HCT116 (cell line): ENCODE measurements around the gene TWIST1. TPM values are rescaled to one million over a fixed set of nuclear protein-coding genes. Genes with fewer than 3 reads are reported as not detected.

ENCODE experiments used
- ATAC-seq: fragments of 200-7000 bp; cut with Tn5 transposase; 2 replicates; pipeline ENCODE4 v1.9.1; 2020; ENCODE audit warnings: mild to moderate bottlenecking, moderate library complexity
- BruUV-seq: library from RNA; stranded (reverse); fragments of 400-500 nt; replicated peaks from 2 replicates; lab custom pipeline; 2021; lab: Mats Ljungman, UMichigan
- CTCF ChIA-PET: fragments of 300-600 bp; sonication (Branson Sonifier 250); formaldehyde crosslinking; loops from one replicate; lab custom pipeline; 2021; ENCODE audit warnings: antibody characterized with exemption; lab: Charles Lee
- POLR2A ChIA-PET: fragments of 300-600, 350-600 bp; sonication (Branson Sonifier 250); formaldehyde crosslinking; loops from one replicate; lab custom pipeline; 2021; ENCODE audit warnings: antibody characterized with exemption; lab: Charles Lee
- RAD21 ChIA-PET, 2 experiments: fragments of 300-600 bp; sonication (Branson Sonifier 250); formaldehyde crosslinking; loops; one replicate each; lab custom pipeline; 2023; ENCODE audit warnings: low total read pairs in 2 of 2; ENCODE audit not compliant: uncharacterized antibody in 2 of 2, unreplicated experiment in 2 of 2, low non-redundant PET in 1 of 2; lab: Charles Lee
- DNase-seq: peaks from one replicate; pipeline ENCODE4 v3.0.0-alpha.2; 2010; ENCODE audit warnings: low read depth, low spot score
- H2AFZ ChIP-seq: fragments of 200-600 bp; shearing (Covaris generic), sonication (generic); 2 replicates; pipeline ENCODE4 v1.6.1; 2017; ENCODE audit warnings: low read depth, mixed run types, mixed read lengths, antibody characterized with exemption, low read length; ENCODE audit not compliant: poor library complexity, severe bottlenecking
- H3K27ac ChIP-seq: 2 replicates; pipeline ENCODE4 v1.5.1; 2012; ENCODE audit warnings: low read depth, low read length
- H3K27me3 ChIP-seq: fragments of 200-600 bp; sonication (generic); 2 replicates; pipeline ENCODE4 v1.6.1; 2016; ENCODE audit warnings: mixed run types, low read length, mixed read lengths; ENCODE audit not compliant: insufficient read depth
- H3K36me3 ChIP-seq, 2 experiments: fragments of 200-500 bp in 1 of 2; fragments of 200-600 bp in 1 of 2; sonication (Bioruptor generic) in 1 of 2; sonication (generic) in 1 of 2; 2 replicates each; pipeline versions ENCODE4 v1.5.1 to v1.6.1; 2014 to 2016; ENCODE audit warnings: low read length in 2 of 2, inconsistent platforms in 1 of 2, mixed read lengths in 1 of 2, mixed run types in 1 of 2; ENCODE audit not compliant: insufficient read depth in 2 of 2, control insufficient read depth in 1 of 2
- H3K4me1 ChIP-seq, 2 experiments: fragments of 200-600 bp in 1 of 2; sonication (generic) in 1 of 2; 2 replicates each; pipeline versions ENCODE4 v1.5.1 to v1.6.1; 2012 to 2017; ENCODE audit warnings: low read length in 2 of 2, inconsistent platforms in 1 of 2, mild to moderate bottlenecking in 1 of 2, mixed read lengths in 1 of 2, mixed run types in 1 of 2, moderate library complexity in 1 of 2; ENCODE audit not compliant: insufficient read depth in 2 of 2, control insufficient read depth in 1 of 2
- H3K4me2 ChIP-seq: fragments of 200-600 bp; sonication (generic); 2 replicates; pipeline ENCODE4 v1.6.1; 2017; ENCODE audit warnings: mixed run types, low read length, mixed read lengths
- H3K4me3 ChIP-seq, 2 experiments: fragments of 200-600 bp in 1 of 2; sonication (generic) in 1 of 2; replicated peaks in 1 of 2; 2 replicates each; pipeline ENCODE4 v1.5.1; 2011 to 2016; ENCODE audit warnings: low read length in 2 of 2, control low read depth in 1 of 2, low read depth in 1 of 2, mild to moderate bottlenecking in 1 of 2, mixed read lengths in 1 of 2, mixed run types in 1 of 2
- H3K79me2 ChIP-seq: fragments of 200-600 bp; sonication (generic); 2 replicates; pipeline ENCODE4 v1.6.1; 2017; ENCODE audit warnings: mild to moderate bottlenecking, mixed run types, low read length, moderate library complexity, mixed read lengths; ENCODE audit not compliant: insufficient read depth
- H3K9ac ChIP-seq: fragments of 200-600 bp; sonication (generic); 2 replicates; pipeline ENCODE4 v1.6.1; 2016; ENCODE audit warnings: low read length, mixed read lengths
- H3K9me2 ChIP-seq: fragments of 200-600 bp; sonication (generic), shearing (Covaris generic); 2 replicates; pipeline ENCODE4 v1.6.1; 2017; ENCODE audit warnings: mixed run types, mild to moderate bottlenecking, moderate library complexity; ENCODE audit not compliant: insufficient read depth
- H3K9me3 ChIP-seq, 2 experiments: fragments of 200-500 bp in 1 of 2; fragments of 200-600 bp in 1 of 2; sonication (Bioruptor generic) in 1 of 2; sonication (generic) in 1 of 2; 2 replicates each; pipeline ENCODE4 v1.6.1; 2014 to 2017; ENCODE audit warnings: low read length in 2 of 2, mixed read lengths in 2 of 2, inconsistent platforms in 1 of 2, low read depth in 1 of 2, mild to moderate bottlenecking in 1 of 2, mixed run types in 1 of 2, moderate library complexity in 1 of 2; ENCODE audit not compliant: control insufficient read depth in 1 of 2, insufficient read depth in 1 of 2
- H4K20me1 ChIP-seq: fragments of 200-600 bp; sonication (generic), shearing (Covaris generic); 2 replicates; pipeline ENCODE4 v1.6.1; 2017; ENCODE audit warnings: mixed run types, mild to moderate bottlenecking, moderate library complexity; ENCODE audit not compliant: insufficient read depth
- ATF3 ChIP-seq: IDR thresholded peaks from 2 replicates; pipeline ENCODE4 v1.6.1; 2012
- EZH2 ChIP-seq: fragments of 200-600 bp; sonication (generic); IDR thresholded peaks from 2 replicates; pipeline ENCODE4 v1.6.1; 2017; ENCODE audit warnings: antibody characterized with exemption, mixed run types
- EZH2phosphoT487 ChIP-seq: fragments of 200-600 bp; IDR thresholded peaks from 2 replicates; pipeline ENCODE4 v1.6.1; 2018; ENCODE audit warnings: antibody characterized with exemption, borderline replicate concordance
- FOSL1 ChIP-seq: IDR thresholded peaks from 2 replicates; pipeline ENCODE4 v1.6.1; 2012; ENCODE audit warnings: low read depth
- JUND ChIP-seq: IDR thresholded peaks from 2 replicates; pipeline ENCODE4 v1.6.1; 2012
- RAD21 ChIP-seq: IDR thresholded peaks from 2 replicates; pipeline ENCODE4 v1.6.1; 2012; ENCODE audit warnings: low read depth, mild to moderate bottlenecking
- REST ChIP-seq: IDR thresholded peaks from 2 replicates; pipeline ENCODE4 v1.6.1; 2012; ENCODE audit warnings: low read depth
- TCF7L2 ChIP-seq: IDR thresholded peaks from 2 replicates; pipeline ENCODE4 v1.7.0; 2011; ENCODE audit warnings: borderline replicate concordance, inconsistent platforms; ENCODE audit not compliant: insufficient read depth, insufficient read length; ENCODE audit errors: extremely low read depth
- YY1 ChIP-seq: IDR thresholded peaks from 2 replicates; pipeline ENCODE4 v1.6.1; 2011; ENCODE audit warnings: low read length, low read depth, moderate library complexity, mild to moderate bottlenecking; ENCODE audit not compliant: insufficient replicate concordance; ENCODE audit errors: extremely low read depth
- ZFX ChIP-seq: fragments of 450-650 bp; IDR thresholded peaks from 2 replicates; pipeline ENCODE4 v1.6.1; 2017
- intact Hi-C: fragments of 100-400 bp; cut with micrococcal nuclease; formaldehyde crosslinking; loops from 2 replicates; pipeline ENCODE4 v1.10.0; 2022
- total RNA-seq: library from RNA; stranded (reverse); gene quantifications from one replicate; pipeline ENCODE4 v1.2.1, GENCODE V29; 2021; ENCODE audit not compliant: unreplicated experiment

Gene TWIST1
- total RNA-seq, 1 experiment from 2014 or later = 0.86 TPM

GRCh38 chr7:19133390-19133789 lies 16.0 kb upstream of the TWIST1 start:
- Histone ChIP-seq H2AFZ (no peak overlapping the region), H3K4me3 (no peak overlapping the region), H3K9me2 (no peaks in the 10 kb centered on the region), H3K9ac (no peak overlapping the region), H3K27me3 (no peaks in the 10 kb centered on the region), H3K27ac (no peak overlapping the region), H4K20me1 (no peaks in the 10 kb centered on the region)
- no TSS peak for BruUV-seq
- CTCF ChIA-PET = interaction anchor here (1.2 kb wide), 1 partner anchor 11 kb away, joined by 3 read pairs; no protein-coding TSS in a partner anchor
- POLR2A ChIA-PET = no interaction called here
- intact Hi-C loops = no loop called here
- TF ChIP-seq REST (no peak), YY1 (no peak), ATF3 (no peak), JUND (no peak), FOSL1 (no peak), TCF7L2 (no peak)
- TF ChIP-seq, all 23 proteins: peak for 0
- RAD21 ChIA-PET = no interaction called here
- H3K4me1 ChIP-seq = no peaks in the 10 kb centered on the region
- H3K9me3 ChIP-seq = no peaks in the 10 kb centered on the region
- no peak overlapping the region for H3K4me2 ChIP-seq
- no peak for ATAC-seq
- DNase-seq = no peak
- H3K36me3 ChIP-seq = no peaks in the 10 kb centered on the region
- H3K79me2 ChIP-seq = no peaks in the 10 kb centered on the region

GRCh38 chr7:19128856-19129255 lies 11.4 kb upstream of the TWIST1 start:
- no peaks in the 10 kb centered on the region for H3K36me3 ChIP-seq
- no peak overlapping the region for H3K4me2 ChIP-seq
- H3K4me3 ChIP-seq = no peak overlapping the region
- H3K9me3 ChIP-seq = no peaks in the 10 kb centered on the region
- TF ChIP-seq EZH2 (no peak), EZH2phosphoT487 (no peak), RAD21 (no peak), ZFX (no peak)
- H3K27me3 ChIP-seq = no peaks in the 10 kb centered on the region
- POLR2A ChIA-PET = no interaction called here
- no peak for DNase-seq
- H4K20me1 ChIP-seq = no peaks in the 10 kb centered on the region
- no TSS peak for BruUV-seq
- RAD21 ChIA-PET = no interaction called here
- H2AFZ ChIP-seq = no peak overlapping the region
- H3K4me1 ChIP-seq = no peaks in the 10 kb centered on the region
- ATAC-seq = no peak
- H3K9ac ChIP-seq = no peak overlapping the region
- intact Hi-C loops = no loop called here
- H3K79me2 ChIP-seq = no peaks in the 10 kb centered on the region
- CTCF ChIA-PET = no interaction called here
- no peaks in the 10 kb centered on the region for H3K9me2 ChIP-seq
- H3K27ac ChIP-seq = no peak overlapping the region
